Fibroblast of lung (primary cell): Measurements from ENCODE around the gene EPHB1. TPM values are rescaled to one million over a fixed set of nuclear protein-coding genes. Genes with fewer than 3 reads are reported as not detected.

Experiments used
- DNase-seq, 2 donors: peaks; one replicate each; pipeline versions ENCODE4 v3.0.0 to v3.0.0-alpha.2; 2010; ENCODE audit warnings: low read depth in 2 of 2
- H2AFZ ChIP-seq: 2 replicates; pipeline ENCODE4 v1.5.1; 2012; ENCODE audit warnings: low read length, control low read depth, inconsistent platforms
- H3K27ac ChIP-seq: 2 replicates; pipeline ENCODE4 v1.5.1; 2011; ENCODE audit warnings: low read length, control low read depth; ENCODE audit not compliant: insufficient read depth
- H3K27me3 ChIP-seq: 2 replicates; pipeline ENCODE4 v1.5.1; 2011; ENCODE audit warnings: mild to moderate bottlenecking, low read length; ENCODE audit not compliant: control insufficient read depth, insufficient read depth
- H3K36me3 ChIP-seq: 2 replicates; pipeline ENCODE4 v1.5.1; 2011; ENCODE audit warnings: low read length; ENCODE audit not compliant: control insufficient read depth, insufficient read depth
- H3K4me1 ChIP-seq: 2 replicates; pipeline ENCODE4 v1.5.1; 2011; ENCODE audit warnings: low read length; ENCODE audit not compliant: control insufficient read depth, insufficient read depth; ENCODE audit errors: extremely low read depth
- H3K4me2 ChIP-seq: 2 replicates; pipeline ENCODE4 v1.5.1; 2011; ENCODE audit warnings: low read length, control low read depth; ENCODE audit not compliant: insufficient read depth; ENCODE audit errors: extremely low read depth
- H3K4me3 ChIP-seq, 4 experiments: fragments of 200-600 bp in 1 of 4; sonication (generic) in 1 of 4; replicated peaks in 1 of 4; 2 replicates each; pipeline ENCODE4 v1.5.1; 2011 to 2016; ENCODE audit warnings: low read length in 4 of 4, low read depth in 3 of 4, mild to moderate bottlenecking in 3 of 4, control low read depth in 2 of 4, inconsistent platforms in 1 of 4, mixed read lengths in 1 of 4; ENCODE audit not compliant: insufficient read depth in 1 of 4; ENCODE audit errors: control extremely low read depth in 1 of 4
- H3K79me2 ChIP-seq: 2 replicates; pipeline ENCODE4 v1.5.1; 2012; ENCODE audit warnings: mild to moderate bottlenecking, low read length, inconsistent platforms; ENCODE audit not compliant: control insufficient read depth, insufficient read depth
- H3K9ac ChIP-seq: 2 replicates; pipeline ENCODE4 v1.5.1; 2011; ENCODE audit warnings: mild to moderate bottlenecking, low read length, control low read depth; ENCODE audit not compliant: insufficient read depth
- H3K9me3 ChIP-seq: 2 replicates; pipeline ENCODE4 v1.5.1; 2012; ENCODE audit warnings: low read depth, low read length; ENCODE audit not compliant: control insufficient read depth, insufficient read depth
- H4K20me1 ChIP-seq: 2 replicates; pipeline ENCODE4 v1.5.1; 2011; ENCODE audit warnings: low read length; ENCODE audit not compliant: control insufficient read depth, insufficient read depth; ENCODE audit errors: extremely low read depth
- CTCF ChIP-seq, 2 donors: IDR thresholded peaks in 1 of 2; conservative IDR thresholded peaks in 1 of 2; 1 replicate in 1 of 2; 2 replicates in 1 of 2; pipeline ENCODE4 v1.5.1; 2011 to 2012; ENCODE audit warnings: low read length in 2 of 2, control low read depth in 1 of 2, inconsistent platforms in 1 of 2, low read depth in 1 of 2, mild to moderate bottlenecking in 1 of 2
- EZH2 ChIP-seq: IDR thresholded peaks from 2 replicates; pipeline ENCODE4 v1.5.1; 2012; ENCODE audit warnings: low read length, control low read depth, mild to moderate bottlenecking; ENCODE audit errors: missing control alignments
- polyA plus RNA-seq, 2 donors: library from polyadenylated mRNA; depleted of rRNA in 1 of 2; stranded (reverse) in 1 of 2; unstranded in 1 of 2; fragments of >200 nt; gene quantifications; 2 replicates each; pipeline ENCODE4 v1.2.1, GENCODE V29; 2011 to 2012; ENCODE audit warnings: missing spikeins in 1 of 2
- total RNA-seq: library from RNA; depleted of rRNA; stranded (reverse); fragments of >200 nt; gene quantifications from 2 replicates; pipeline ENCODE4 v1.2.1, GENCODE V29; 2014

Gene EPHB1
- total and polyA plus RNA-seq, 2 donors (not counting 1 experiment from before 2014, with no cell fraction given), result 0.14 to 0.50 TPM

- no peak overlapping the region for H3K27ac ChIP-seq
- H3K36me3 ChIP-seq, result no peaks in the 10 kb centered on the region
- no peak overlapping the region for H3K9ac ChIP-seq
- H3K4me2 ChIP-seq, result no peak overlapping the region
- no peaks in the 10 kb centered on the region for H3K4me1 ChIP-seq
- H3K4me3 ChIP-seq, result no peak overlapping the region
- H3K9me3 ChIP-seq, result no peaks in the 10 kb centered on the region
- H2AFZ ChIP-seq, result no peak overlapping the region
- TF ChIP-seq EZH2 (no peak), CTCF (conservative IDR thresholded peaks at IDR 0.05 in 1 of 2, IDR thresholded peaks at IDR 0.05 in 1 of 2; ENCODE audit: low read depth in 1 of 2, low read length in 2 of 2) (no peak)
- no peaks in the 10 kb centered on the region for H3K27me3 ChIP-seq
- no peak for DNase-seq
- H4K20me1 ChIP-seq, result no peaks in the 10 kb centered on the region
- H3K79me2 ChIP-seq, result no peaks in the 10 kb centered on the region
Measured at GRCh38 chr3:135148398-135149020, 353.4 kb downstream of the EPHB1 start.

- Histone ChIP-seq H3K36me3 (no peaks in the 10 kb centered on the region), H2AFZ (no peak overlapping the region), H3K4me1 (no peaks in the 10 kb centered on the region), H3K4me3 (no peak overlapping the region), H3K27me3 (no peaks in the 10 kb centered on the region), H4K20me1 (no peaks in the 10 kb centered on the region), H3K9me3 (no peaks in the 10 kb centered on the region), H3K27ac (no peak overlapping the region), H3K79me2 (no peaks in the 10 kb centered on the region), H3K4me2 (no peak overlapping the region), H3K9ac (no peak overlapping the region)
- no peak for TF ChIP-seq CTCF (conservative IDR thresholded peaks at IDR 0.05 in 1 of 2, IDR thresholded peaks at IDR 0.05 in 1 of 2; ENCODE audit: low read depth in 1 of 2, low read length in 2 of 2)
- no peak for TF ChIP-seq EZH2
- DNase-seq, result no peak
Measured at GRCh38 chr3:135149707-135150681, 354.9 kb downstream of the EPHB1 start.

GRCh38 chr3:135154186-135154585 lies 359.1 kb downstream of the EPHB1 start:
- Histone ChIP-seq H3K9me3 (no peaks in the 10 kb centered on the region), H3K9ac (no peak overlapping the region), H3K36me3 (no peaks in the 10 kb centered on the region), H3K27ac (no peak overlapping the region), H3K27me3 (no peaks in the 10 kb centered on the region), H3K4me2 (no peak overlapping the region), H3K4me1 (no peaks in the 10 kb centered on the region), H2AFZ (no peak overlapping the region), H3K4me3 (no peak overlapping the region), H4K20me1 (no peaks in the 10 kb centered on the region), H3K79me2 (no peaks in the 10 kb centered on the region)
- TF ChIP-seq CTCF (conservative IDR thresholded peaks at IDR 0.05 in 1 of 2, IDR thresholded peaks at IDR 0.05 in 1 of 2; ENCODE audit: low read depth in 1 of 2, low read length in 2 of 2), result no peak
- TF ChIP-seq EZH2, result no peak
- no peak for DNase-seq
